Adrenal gland (tissue), 12 donors: ENCODE data around the gene PRPF19. TPM values are rescaled to one million over a fixed set of nuclear protein-coding genes. Genes with fewer than 3 reads are reported as not detected.

Experiments
- DNase-seq, 7 donors: peaks; one replicate each; pipeline ENCODE4 v3.0.0-alpha.2; 2019 to 2020
- H3K27ac ChIP-seq, 5 donors: fragments of 200-600 bp; sonication (generic) in 4 of 5; 1 replicate in 3 of 5; 2 replicates in 2 of 5; pipeline versions ENCODE4 v1.5.1 to v1.8.0; 2016 to 2020; ENCODE audit warnings: mild to moderate bottlenecking in 1 of 5
- H3K27me3 ChIP-seq: fragments of 200-600 bp; 2 replicates; pipeline ENCODE4 v1.8.0; 2021
- H3K36me3 ChIP-seq, 2 donors: fragments of 200-600 bp; replicated peaks in 1 of 2; 1 replicate in 1 of 2; 2 replicates in 1 of 2; pipeline versions ENCODE4 v1.5.1 to v1.8.0; 2018 to 2022
- H3K4me1 ChIP-seq, 2 donors: fragments of 200-600 bp; replicated peaks in 1 of 2; 1 replicate in 1 of 2; 2 replicates in 1 of 2; pipeline versions ENCODE4 v1.5.1 to v1.8.0; 2018 to 2021
- H3K4me3 ChIP-seq, 4 donors: fragments of 200-600 bp; sonication (generic) in 3 of 4; one replicate each; pipeline ENCODE4 v1.5.1; 2016 to 2018
- H3K9me3 ChIP-seq, 3 donors: fragments of 200-600 bp; sonication (generic) in 1 of 3; replicated peaks in 1 of 3; 1 replicate in 2 of 3; 2 replicates in 1 of 3; pipeline versions ENCODE4 v1.5.1 to v1.8.0; 2016 to 2021
- CTCF ChIP-seq, 6 experiments: fragments of 450-650 bp in 4 of 6; fragments of 200-600 bp in 2 of 6; sonication (generic) in 1 of 6; IDR thresholded peaks; 1 replicate in 5 of 6; 2 replicates in 1 of 6; pipeline versions ENCODE4 v1.5.1 to v1.8.0; 2016 to 2021; ENCODE audit warnings: antibody characterized with exemption in 6 of 6, mild to moderate bottlenecking in 2 of 6, moderate library complexity in 1 of 6
- POLR2A ChIP-seq, 2 donors: fragments of 450-650 bp; IDR thresholded peaks; one replicate each; pipeline ENCODE4 v1.6.1; 2017; ENCODE audit warnings: antibody characterized with exemption in 2 of 2, mild to moderate bottlenecking in 2 of 2, moderate library complexity in 1 of 2
- WGBS, 4 donors: extraction: QIAGEN DNeasy Blood & Tissue Kit in 2 of 4; methylation state at CpG; one replicate each; pipeline versions ENCODE4 v1.1.5 to v1.1.7; 2013 to 2017; 5-methylcytosine and 5-hydroxymethylcytosine counted together
- intact Hi-C, 2 donors: fragments of 100-400 bp; cut with DNase I; formaldehyde crosslinking; loops; one replicate each; pipeline versions ENCODE4 v1.14.1 to v1.15.0; 2022 to 2023
- polyA plus RNA-seq, 3 donors: library from polyadenylated mRNA; stranded (reverse); fragments of 200-250 nt in 2 of 3; fragments of 350-450 nt in 1 of 3; fragmentation: Illumina TruSeq in 1 of 3; extraction: RNeasy Lipid Tissue Mini Kit (QIAGEN cat#74804) in 1 of 3; gene quantifications; one replicate each; pipeline ENCODE4 v1.2.3, GENCODE V29; 2013 to 2014
- total RNA-seq, 9 donors: library from RNA; depleted of rRNA in 4 of 9; stranded (reverse); fragments of >200 nt in 4 of 9; fragments of 120-200 nt in 1 of 9; fragmentation: NEBNext Ultra II Directional in 1 of 9; extraction: Animal tissue kit (Norgen Biotek cat#: 25700) in 1 of 9; gene quantifications; one replicate each; pipeline versions ENCODE4 v1.1.0 to v1.2.4, GENCODE V29; 2013 to 2023
- donor health status: healthy with polysubstance abuse.
- donor health status: Bipolar disorder and iron deficiency.
- donor health status: DM: yes; HTN: yes; CAD: no.
- donor health status: DM: no; HTN: no; CAD: no.
- donor health status: DM: no; HTN: no; CAD: no.
- donor health status: DM: yes; HTN: yes; CAD: no.

Gene PRPF19
- total and polyA plus RNA-seq, 12 donors: 45.5 to 129 (median 100.0) TPM

DNA sequence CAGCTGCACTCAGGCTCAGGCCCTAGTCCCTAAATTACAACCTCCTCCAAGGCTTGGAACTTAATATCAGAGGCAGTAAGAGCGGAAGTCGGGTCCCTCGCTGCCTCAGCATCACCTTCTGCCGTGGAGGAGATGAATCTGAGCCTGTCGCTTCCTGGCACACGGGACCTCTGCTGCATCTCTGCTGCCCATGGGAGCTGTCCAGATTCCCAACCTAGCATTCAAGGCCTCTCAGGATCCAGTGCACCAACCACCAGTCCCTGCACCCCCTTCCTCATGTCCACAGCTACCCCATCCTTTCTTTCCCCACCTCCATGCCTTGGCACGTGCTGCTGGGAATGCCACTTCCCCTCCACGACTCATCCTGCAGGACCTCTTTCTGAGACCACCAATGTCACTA, 48.1 kb downstream of the PRPF19 start:
- no peaks in the 10 kb centered on the region for H3K4me1 ChIP-seq
- WGBS, 4 donors: 80 to 90% (median 84%) methylated on average over 7 to 8 of the region's 8 CpGs
- no peak overlapping the region for H3K4me3 ChIP-seq
- intact Hi-C loops: no loop called here
- no peaks in the 10 kb centered on the region for H3K27me3 ChIP-seq
- TF ChIP-seq CTCF (IDR thresholded peaks at IDR 0.05): no peak
- TF ChIP-seq POLR2A (IDR thresholded peaks at IDR 0.05): no peak
- no peaks in the 10 kb centered on the region for H3K36me3 ChIP-seq
- no peak for DNase-seq
- H3K9me3 ChIP-seq: no peaks in the 10 kb centered on the region
- no peak overlapping the region for H3K27ac ChIP-seq

GRCh38 chr11:60857378-60858232, 48.8 kb downstream of the PRPF19 start:
- TF ChIP-seq CTCF (IDR thresholded peaks at IDR 0.05) (no peak), POLR2A (IDR thresholded peaks at IDR 0.05) (no peak)
- H3K9me3 ChIP-seq: no peaks in the 10 kb centered on the region
- no peaks in the 10 kb centered on the region for H3K36me3 ChIP-seq
- WGBS, 4 donors: 85 to 93% (median 87%) methylated on average over 5 of the region's 5 CpGs
- intact Hi-C loops: no loop called here
- H3K4me3 ChIP-seq: no peak overlapping the region
- no peaks in the 10 kb centered on the region for H3K27me3 ChIP-seq
- H3K4me1 ChIP-seq: no peaks in the 10 kb centered on the region
- no peak for DNase-seq
- H3K27ac ChIP-seq: no peak overlapping the region

- Histone ChIP-seq H3K36me3 (peaks cover 0 to 5% of the 10 kb centered on the region in 2 donors), H3K9me3 (no peaks in the 10 kb centered on the region), H3K27ac (no peak within 1 kb of the TSS), H3K4me1 (no peaks in the 10 kb centered on the region), H3K4me3 (no peak within 1 kb of the TSS), H3K27me3 (no peaks in the 10 kb centered on the region)
- no peak for DNase-seq
- intact Hi-C loops: no loop called here
- TF ChIP-seq POLR2A (IDR thresholded peaks at IDR 0.05) (no peak), CTCF (IDR thresholded peaks at IDR 0.05) (no peak)
- WGBS, 4 donors: 60 to 72% (median 64%) methylated on average over 10 to 14 of the region's 14 CpGs
Measured at GRCh38 chr11:60855726-60856633, 50.4 kb downstream of the PRPF19 start, which contains the start of gene PTGDR2. Gene PTGDR2 (minus strand): TSS chr11:60855950. CDS start chr11:60853722, 2,228 bp downstream.
